ENCODE data around the gene PITPNM3. TPM values are rescaled to one million over a fixed set of nuclear protein-coding genes. Genes with fewer than 3 reads are reported as not detected.

Gene PITPNM3
- total RNA-seq = 1 to 10 TPM; 5.3 to 7.9 TPM

GRCh38 chr17:6556121-6557039, at the start of gene PITPNM3:
TSS of gene PITPNM3 (minus strand) at chr17:6556555. CDS start at chr17:6556406, 149 bp downstream.
- TF ChIP-seq POLR2AphosphoS5 (IDR thresholded peaks at IDR 0.05) (no peak), POLR2A (IDR thresholded peaks at IDR 0.05) (peak; percentile 54), CTCF (IDR thresholded peaks at IDR 0.05) (no peak)
- peaks cover 7% of the 10 kb centered on the region for H3K4me1 ChIP-seq (replicated peaks)

DNA sequence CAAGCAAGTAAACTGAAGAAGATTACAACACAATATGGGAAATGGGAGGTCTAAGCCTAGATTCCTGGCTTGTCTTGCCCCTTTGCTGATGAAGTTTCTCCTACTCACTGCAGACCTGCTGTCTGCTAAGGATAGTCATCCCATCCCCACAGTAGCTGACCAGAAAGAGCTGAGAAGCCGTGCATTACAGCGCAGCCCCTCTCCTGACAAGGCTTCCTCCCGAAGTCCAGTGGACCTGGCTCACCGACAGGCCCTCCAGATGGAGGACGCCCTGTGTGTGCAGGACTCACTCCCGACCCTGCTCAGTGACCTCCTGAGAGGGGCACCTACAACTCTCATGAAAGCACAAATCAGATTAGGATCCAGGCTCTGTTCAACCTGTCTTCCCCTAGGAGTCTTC, 48.8 kb upstream of the PITPNM3 start:
- TF ChIP-seq POLR2AphosphoS5 (IDR thresholded peaks at IDR 0.05) (no peak), POLR2A (IDR thresholded peaks at IDR 0.05) (no peak), CTCF (IDR thresholded peaks at IDR 0.05) (no peak)
- no peaks in the 10 kb centered on the region for H3K9me3 ChIP-seq
- H3K4me1 ChIP-seq (replicated peaks) = no peaks in the 10 kb centered on the region
- H3K27me3 ChIP-seq (replicated peaks; ENCODE audit: insufficient read depth) = no peaks in the 10 kb centered on the region
- no peaks in the 10 kb centered on the region for H3K36me3 ChIP-seq
- DNase-seq (ENCODE audit: low spot score) = no peak
- intact Hi-C loops (cut with DNase I) = no loop called here
- 81% methylated on average over 6 of the region's 6 CpGs for WGBS
- H3K27ac ChIP-seq = no peak overlapping the region
- no peak overlapping the region for H3K4me3 ChIP-seq

More at GRCh38 chr17:6556121-6557039, at the start of gene PITPNM3:
- Histone ChIP-seq H3K27me3 (replicated peaks; ENCODE audit: insufficient read depth) (no peaks in the 10 kb centered on the region), H3K36me3 (no peaks in the 10 kb centered on the region), H3K9me3 (no peaks in the 10 kb centered on the region), H3K4me3 (peak within 1 kb of the TSS; percentile 64 to 71), H3K27ac (peak within 1 kb of the TSS; percentile 70 to 77)
- 1% methylated on average over 38 of the region's 122 CpGs for WGBS
- intact Hi-C loops (cut with DNase I) = no loop called here
- no peak for DNase-seq (ENCODE audit: low spot score)

DNA sequence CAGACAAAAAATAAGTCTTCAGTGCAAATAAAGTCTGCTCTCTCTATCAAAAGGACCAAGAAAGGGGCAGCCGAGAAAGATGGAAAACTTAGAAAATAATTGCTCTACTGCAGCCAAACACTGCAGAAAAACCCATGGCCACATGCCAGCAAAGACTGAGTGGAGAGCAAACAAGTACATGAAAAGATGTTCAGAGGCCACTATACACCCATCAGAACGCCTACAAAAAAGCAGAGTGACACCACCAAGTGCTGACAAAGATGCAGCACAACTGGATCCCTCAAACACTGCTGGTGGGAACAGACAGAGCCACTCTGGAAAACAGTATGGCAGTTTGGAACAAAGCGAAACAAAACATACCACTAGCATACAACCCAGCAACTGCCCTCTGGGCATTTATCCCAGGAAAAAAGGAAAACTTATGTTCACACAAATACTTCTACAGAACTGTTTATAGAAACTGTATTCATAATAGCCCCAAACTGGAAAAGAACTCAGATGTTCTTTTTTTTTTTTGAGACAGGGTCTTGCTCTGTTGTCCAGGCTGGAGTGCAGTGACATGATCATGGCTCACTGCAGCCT, 47.5 kb upstream of the PITPNM3 start:
- H3K9me3 ChIP-seq = no peaks in the 10 kb centered on the region
- H3K4me1 ChIP-seq (replicated peaks) = no peaks in the 10 kb centered on the region
- peak; percentile 22 for DNase-seq (ENCODE audit: low spot score)
- no peak overlapping the region for H3K4me3 ChIP-seq
- H3K27me3 ChIP-seq (replicated peaks; ENCODE audit: insufficient read depth) = no peaks in the 10 kb centered on the region
- no peaks in the 10 kb centered on the region for H3K36me3 ChIP-seq
- WGBS = 48% methylated on average over 3 of the region's 3 CpGs
- no peak overlapping the region for H3K27ac ChIP-seq
- intact Hi-C loops (cut with DNase I) = no loop called here
- no peak for TF ChIP-seq POLR2A (IDR thresholded peaks at IDR 0.05)

DNA sequence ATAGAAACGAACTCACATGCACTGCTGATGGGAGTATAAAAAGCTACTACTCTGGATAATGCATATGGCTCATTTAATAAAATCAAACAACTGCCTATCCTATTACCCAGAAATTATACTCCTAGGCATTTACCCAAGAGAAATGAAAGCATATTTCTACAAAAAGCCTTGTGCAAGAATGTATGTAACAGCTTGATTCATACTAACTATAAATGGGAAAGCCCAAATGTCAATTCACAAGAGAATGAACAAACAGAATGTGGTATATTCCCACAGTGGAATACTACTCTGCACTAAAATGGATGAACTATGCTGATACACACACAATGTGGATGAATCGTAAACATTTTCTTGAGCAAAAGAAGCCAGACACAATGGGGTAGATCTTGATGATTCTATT, 45.8 kb upstream of the PITPNM3 start:
- DNase-seq (ENCODE audit: low spot score) = no peak
- H3K36me3 ChIP-seq = no peaks in the 10 kb centered on the region
- intact Hi-C loops (cut with DNase I) = no loop called here

More for the DNA sequence above, 45.8 kb upstream of the PITPNM3 start:
- Histone ChIP-seq H3K4me1 (replicated peaks) (no peaks in the 10 kb centered on the region), H3K27ac (no peak overlapping the region), H3K9me3 (no peaks in the 10 kb centered on the region), H3K4me3 (no peak overlapping the region), H3K27me3 (replicated peaks; ENCODE audit: insufficient read depth) (no peaks in the 10 kb centered on the region)
- 96% methylated on average over 2 of the region's 2 CpGs for WGBS
- TF ChIP-seq POLR2AphosphoS5 (IDR thresholded peaks at IDR 0.05) = no peak
- TF ChIP-seq CTCF (IDR thresholded peaks at IDR 0.05) = no peak
- TF ChIP-seq POLR2A (IDR thresholded peaks at IDR 0.05) = no peak
